ENCODE results near the gene SPATS2L. TPM values are rescaled to one million over a fixed set of nuclear protein-coding genes. Genes with fewer than 3 reads are reported as not detected.

Gene SPATS2L
- total RNA-seq, 1 donor from 2014 or later: 42.9 TPM

GRCh38 chr2:200470230-200470629 lies 163.7 kb downstream of the SPATS2L start:
- Mint-ChIP-seq H3K27me3 (no peaks in the 10 kb centered on the region), H3K4me3 (no peak overlapping the region), H3K27ac (no peak overlapping the region), H3K36me3 (ENCODE audit: low read depth) (peaks cover 19% of the 10 kb centered on the region), H3K4me1 (peaks cover 34% of the 10 kb centered on the region), H3K9me3 (no peaks in the 10 kb centered on the region)
- intact Hi-C loops (cut with micrococcal nuclease): loop anchor here (2.0 kb wide), 1 partner anchor 15 kb away; no protein-coding TSS in a partner anchor
- DNase-seq: no peak

GRCh38 chr2:200471324-200471848 lies 164.9 kb downstream of the SPATS2L start:
- no peak overlapping the region for H3K27ac Mint-ChIP-seq
- no peak overlapping the region for H3K4me3 Mint-ChIP-seq
- intact Hi-C loops (cut with micrococcal nuclease): loop anchor here (1.0 to 2.0 kb wide), 2 partner anchors 17 to 491 kb away; no protein-coding TSS in a partner anchor
- peaks cover 20% of the 10 kb centered on the region for H3K36me3 Mint-ChIP-seq (ENCODE audit: low read depth)
- peak; percentile 77 for DNase-seq
- H3K4me1 Mint-ChIP-seq: peaks cover 30% of the 10 kb centered on the region
- no peaks in the 10 kb centered on the region for H3K9me3 Mint-ChIP-seq
- H3K27me3 Mint-ChIP-seq: no peaks in the 10 kb centered on the region

GRCh38 chr2:200471928-200472645 lies 165.6 kb downstream of the SPATS2L start:
- Mint-ChIP-seq H3K4me1 (peaks cover 25% of the 10 kb centered on the region), H3K27ac (no peak overlapping the region), H3K36me3 (ENCODE audit: low read depth) (peaks cover 20% of the 10 kb centered on the region), H3K27me3 (no peaks in the 10 kb centered on the region), H3K9me3 (no peaks in the 10 kb centered on the region), H3K4me3 (no peak overlapping the region)
- DNase-seq: no peak
- intact Hi-C loops (cut with micrococcal nuclease): loop anchor here (1.0 to 2.0 kb wide), 2 partner anchors 17 to 492 kb away; no protein-coding TSS in a partner anchor

- intact Hi-C loops (cut with micrococcal nuclease): no loop called here
- peaks cover 22% of the 10 kb centered on the region for H3K36me3 Mint-ChIP-seq (ENCODE audit: low read depth)
- no peak for DNase-seq
- H3K9me3 Mint-ChIP-seq: no peaks in the 10 kb centered on the region
- no peaks in the 10 kb centered on the region for H3K27me3 Mint-ChIP-seq
- no peak overlapping the region for H3K4me3 Mint-ChIP-seq
- H3K4me1 Mint-ChIP-seq: peaks cover 17% of the 10 kb centered on the region
- no peak overlapping the region for H3K27ac Mint-ChIP-seq
These were observed 166.5 kb downstream of the SPATS2L start for GRCh38 chr2:200472853-200473464.

- Mint-ChIP-seq H3K9me3 (no peaks in the 10 kb centered on the region), H3K4me1 (peaks cover 5% of the 10 kb centered on the region), H3K4me3 (no peak overlapping the region), H3K27ac (no peak overlapping the region), H3K27me3 (no peaks in the 10 kb centered on the region), H3K36me3 (ENCODE audit: low read depth) (peaks cover 23% of the 10 kb centered on the region)
- no peak for DNase-seq
- intact Hi-C loops (cut with micrococcal nuclease): no loop called here
These were observed 169.3 kb downstream of the SPATS2L start for GRCh38 chr2:200475795-200476194.

GRCh38 chr2:200476836-200477235 lies 170.3 kb downstream of the SPATS2L start:
- peaks cover 5% of the 10 kb centered on the region for H3K4me1 Mint-ChIP-seq
- peak; percentile 39 for DNase-seq
- peaks cover 20% of the 10 kb centered on the region for H3K36me3 Mint-ChIP-seq (ENCODE audit: low read depth)
- H3K27ac Mint-ChIP-seq: no peak overlapping the region
- no peak overlapping the region for H3K4me3 Mint-ChIP-seq
- H3K27me3 Mint-ChIP-seq: no peaks in the 10 kb centered on the region
- no peaks in the 10 kb centered on the region for H3K9me3 Mint-ChIP-seq
- intact Hi-C loops (cut with micrococcal nuclease): no loop called here

GRCh38 chr2:200477667-200478131 lies 171.2 kb downstream of the SPATS2L start:
- H3K27me3 Mint-ChIP-seq: no peaks in the 10 kb centered on the region
- H3K9me3 Mint-ChIP-seq: no peaks in the 10 kb centered on the region
- H3K36me3 Mint-ChIP-seq (ENCODE audit: low read depth): peaks cover 20% of the 10 kb centered on the region
- intact Hi-C loops (cut with micrococcal nuclease): no loop called here
- H3K4me1 Mint-ChIP-seq: peaks cover 5% of the 10 kb centered on the region
- no peak overlapping the region for H3K27ac Mint-ChIP-seq
- DNase-seq: peak; percentile 48
- no peak overlapping the region for H3K4me3 Mint-ChIP-seq

GRCh38 chr2:200479692-200480265 lies 173.3 kb downstream of the SPATS2L start:
- Mint-ChIP-seq H3K36me3 (ENCODE audit: low read depth) (peaks cover 15% of the 10 kb centered on the region), H3K27me3 (no peaks in the 10 kb centered on the region), H3K27ac (no peak overlapping the region), H3K9me3 (no peaks in the 10 kb centered on the region), H3K4me3 (no peak overlapping the region), H3K4me1 (peaks cover 9% of the 10 kb centered on the region)
- DNase-seq: peak; percentile 48
- intact Hi-C loops (cut with micrococcal nuclease): loop anchor here (2.0 kb wide), 1 partner anchor 29 kb away; no protein-coding TSS in a partner anchor

- H3K4me3 Mint-ChIP-seq: no peak overlapping the region
- peaks cover 11% of the 10 kb centered on the region for H3K36me3 Mint-ChIP-seq (ENCODE audit: low read depth)
- intact Hi-C loops (cut with micrococcal nuclease): no loop called here
These were observed 175.7 kb downstream of the SPATS2L start for GRCh38 chr2:200482194-200482593.

GRCh38 chr2:200483729-200484198 lies 177.3 kb downstream of the SPATS2L start:
- no peak overlapping the region for H3K27ac Mint-ChIP-seq
- peaks cover 9% of the 10 kb centered on the region for H3K4me1 Mint-ChIP-seq
- intact Hi-C loops (cut with micrococcal nuclease): no loop called here
- no peaks in the 10 kb centered on the region for H3K27me3 Mint-ChIP-seq
- no peak overlapping the region for H3K4me3 Mint-ChIP-seq
- H3K36me3 Mint-ChIP-seq (ENCODE audit: low read depth): peaks cover 10% of the 10 kb centered on the region
- DNase-seq: peak; percentile 72
- no peaks in the 10 kb centered on the region for H3K9me3 Mint-ChIP-seq

More at GRCh38 chr2:200482194-200482593, 175.7 kb downstream of the SPATS2L start:
- Mint-ChIP-seq H3K9me3 (no peaks in the 10 kb centered on the region), H3K27ac (no peak overlapping the region), H3K4me1 (peaks cover 9% of the 10 kb centered on the region), H3K27me3 (no peaks in the 10 kb centered on the region)
- peak; percentile 51 for DNase-seq

GRCh38 chr2:200484934-200485333 lies 178.4 kb downstream of the SPATS2L start:
- intact Hi-C loops (cut with micrococcal nuclease): no loop called here
- H3K4me1 Mint-ChIP-seq: peaks cover 6% of the 10 kb centered on the region
- no peak overlapping the region for H3K27ac Mint-ChIP-seq
- H3K4me3 Mint-ChIP-seq: no peak overlapping the region
- H3K36me3 Mint-ChIP-seq (ENCODE audit: low read depth): peaks cover 9% of the 10 kb centered on the region
- DNase-seq: peak; percentile 46
- H3K27me3 Mint-ChIP-seq: no peaks in the 10 kb centered on the region
- no peaks in the 10 kb centered on the region for H3K9me3 Mint-ChIP-seq

- no peaks in the 10 kb centered on the region for H3K9me3 Mint-ChIP-seq
- H3K27me3 Mint-ChIP-seq: no peaks in the 10 kb centered on the region
- peaks cover 21% of the 10 kb centered on the region for H3K36me3 Mint-ChIP-seq (ENCODE audit: low read depth)
- no peak overlapping the region for H3K4me3 Mint-ChIP-seq
- H3K27ac Mint-ChIP-seq: no peak overlapping the region
- no peak for DNase-seq
- intact Hi-C loops (cut with micrococcal nuclease): no loop called here
- H3K4me1 Mint-ChIP-seq: peaks cover 4% of the 10 kb centered on the region
These were observed 180.0 kb downstream of the SPATS2L start for GRCh38 chr2:200486529-200486928.

GRCh38 chr2:200488169-200488568 lies 181.7 kb downstream of the SPATS2L start:
- no peak for DNase-seq
- H3K27ac Mint-ChIP-seq: no peak overlapping the region
- H3K4me3 Mint-ChIP-seq: no peak overlapping the region
- H3K9me3 Mint-ChIP-seq: no peaks in the 10 kb centered on the region
- no peaks in the 10 kb centered on the region for H3K27me3 Mint-ChIP-seq
- H3K4me1 Mint-ChIP-seq: peaks cover 4% of the 10 kb centered on the region
- peaks cover 34% of the 10 kb centered on the region for H3K36me3 Mint-ChIP-seq (ENCODE audit: low read depth)
- intact Hi-C loops (cut with micrococcal nuclease): no loop called here

- H3K4me1 Mint-ChIP-seq: no peaks in the 10 kb centered on the region
- intact Hi-C loops (cut with micrococcal nuclease): no loop called here
- DNase-seq: peak; percentile 53
These were observed 183.5 kb downstream of the SPATS2L start for GRCh38 chr2:200490001-200490400.

More at GRCh38 chr2:200490001-200490400, 183.5 kb downstream of the SPATS2L start:
- no peaks in the 10 kb centered on the region for H3K27me3 Mint-ChIP-seq
- H3K36me3 Mint-ChIP-seq (ENCODE audit: low read depth): peaks cover 44% of the 10 kb centered on the region
- H3K9me3 Mint-ChIP-seq: no peaks in the 10 kb centered on the region
- no peak overlapping the region for H3K4me3 Mint-ChIP-seq
- H3K27ac Mint-ChIP-seq: no peak overlapping the region
